ENCODE results near the gene MEIS1.

MEIS1 gene

DNA sequence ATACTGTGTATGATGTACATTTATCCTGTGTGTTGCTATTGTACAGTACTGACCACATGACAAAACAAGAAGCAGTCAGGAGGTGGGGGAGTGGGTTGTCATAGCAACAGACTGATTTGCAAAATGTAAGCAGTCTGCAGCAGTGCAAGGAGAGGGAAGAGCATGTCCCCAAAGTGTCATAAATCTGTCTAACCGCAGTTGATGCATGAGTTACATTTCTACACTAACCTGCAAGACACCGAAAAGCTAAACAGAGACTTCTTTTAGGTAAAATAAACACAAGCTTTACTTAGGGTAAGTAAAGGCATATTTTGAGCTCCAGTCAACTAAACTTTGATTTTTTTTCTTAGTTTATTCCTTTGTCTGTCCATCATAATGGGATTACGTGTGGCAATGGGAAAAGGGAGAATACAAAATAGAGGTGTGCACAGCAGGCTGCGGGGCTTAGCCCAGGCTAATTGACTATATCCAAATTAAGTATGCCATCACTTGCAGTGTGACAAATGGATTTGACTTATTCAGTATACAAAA is 134.5 kb downstream of the MEIS1 start:
- Histone ChIP-seq H3K27me3 (ENCODE audit: control insufficient read depth, insufficient read depth, low read length) (no peaks in the 10 kb centered on the region), H3K4me3 (ENCODE audit: low read length) (no peak overlapping the region), H3K4me2 (ENCODE audit: low read length) (no peak overlapping the region), H3K9me3 (replicated peaks; ENCODE audit: low read length) (no peaks in the 10 kb centered on the region), H3K9ac (ENCODE audit: low read depth, low read length) (no peak overlapping the region), H3K4me1 (ENCODE audit: control insufficient read depth, insufficient read depth, low read length) (no peaks in the 10 kb centered on the region), H3K36me3 (ENCODE audit: insufficient read depth, low read length) (no peaks in the 10 kb centered on the region)

DNA sequence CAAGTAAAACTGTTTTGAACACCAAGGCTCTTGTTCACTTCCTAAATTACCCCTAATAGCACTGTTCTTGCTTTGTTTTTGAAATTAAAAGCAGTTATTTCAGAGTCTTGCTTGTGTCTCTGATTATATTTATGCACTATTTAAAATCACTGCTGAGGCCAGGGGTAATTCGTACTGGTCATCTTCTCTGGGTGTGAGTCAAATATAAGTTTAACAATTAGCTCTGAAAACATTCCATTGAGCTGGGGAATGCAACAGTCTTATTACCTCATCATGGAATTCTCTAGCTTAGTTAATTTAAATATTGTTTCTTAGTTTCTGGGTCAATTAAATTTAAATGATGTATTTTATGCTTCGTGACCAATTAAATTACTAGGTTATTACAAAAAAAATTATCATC is 135.0 kb downstream of the MEIS1 start:
- Histone ChIP-seq H3K4me1 (ENCODE audit: control insufficient read depth, insufficient read depth, low read length) (no peaks in the 10 kb centered on the region), H3K9me3 (replicated peaks; ENCODE audit: low read length) (no peaks in the 10 kb centered on the region), H3K4me3 (ENCODE audit: low read length) (no peak overlapping the region), H3K4me2 (ENCODE audit: low read length) (no peak overlapping the region), H3K36me3 (ENCODE audit: insufficient read depth, low read length) (no peaks in the 10 kb centered on the region), H3K27me3 (ENCODE audit: control insufficient read depth, insufficient read depth, low read length) (no peaks in the 10 kb centered on the region), H3K9ac (ENCODE audit: low read depth, low read length) (no peak overlapping the region)

DNA sequence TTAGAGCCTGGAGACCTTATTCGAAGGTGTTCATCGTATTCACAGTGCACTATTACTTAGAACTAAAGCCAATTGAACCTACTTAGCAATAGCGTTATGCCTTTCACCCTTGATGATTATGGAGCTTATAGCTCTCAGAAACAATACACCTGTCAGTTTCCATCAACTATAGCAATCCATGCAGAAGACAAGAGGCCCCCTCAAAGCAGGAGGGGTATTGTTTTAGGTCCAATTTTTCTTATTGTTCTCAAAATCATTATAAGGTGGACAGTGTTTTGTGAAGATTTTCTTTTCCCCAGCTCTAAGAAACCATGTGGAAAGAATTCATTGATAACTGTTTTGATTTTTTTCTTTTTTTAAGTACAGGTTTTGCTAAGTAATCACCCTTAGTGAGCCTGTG is 135.5 kb downstream of the MEIS1 start:
- H3K4me2 ChIP-seq (ENCODE audit: low read length) = no peak overlapping the region
- no peaks in the 10 kb centered on the region for H3K27me3 ChIP-seq (ENCODE audit: control insufficient read depth, insufficient read depth, low read length)

DNA sequence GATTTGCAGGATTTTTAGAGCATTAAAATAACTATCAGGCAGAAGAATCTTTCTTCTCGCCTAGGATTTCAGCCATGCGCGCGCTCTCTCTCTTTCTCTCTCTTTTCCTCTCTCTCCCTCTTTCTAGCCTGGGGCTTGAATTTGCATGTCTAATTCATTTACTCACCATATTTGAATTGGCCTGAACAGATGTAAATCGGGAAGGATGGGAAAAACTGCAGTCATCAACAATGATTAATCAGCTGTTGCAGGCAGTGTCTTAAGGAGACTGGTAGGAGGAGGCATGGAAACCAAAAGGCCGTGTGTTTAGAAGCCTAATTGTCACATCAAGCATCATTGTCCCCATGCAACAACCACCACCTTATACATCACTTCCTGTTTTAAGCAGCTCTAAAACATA is 137.0 kb downstream of the MEIS1 start:
- no peak overlapping the region for H3K9ac ChIP-seq (ENCODE audit: low read depth, low read length)
- H3K9me3 ChIP-seq (replicated peaks; ENCODE audit: low read length) = no peaks in the 10 kb centered on the region
- H3K4me2 ChIP-seq (ENCODE audit: low read length) = no peak overlapping the region
- peaks cover 11% of the 10 kb centered on the region for H3K4me1 ChIP-seq (ENCODE audit: control insufficient read depth, insufficient read depth, low read length)
- H3K36me3 ChIP-seq (ENCODE audit: insufficient read depth, low read length) = no peaks in the 10 kb centered on the region
- peaks cover 7% of the 10 kb centered on the region for H3K27me3 ChIP-seq (ENCODE audit: control insufficient read depth, insufficient read depth, low read length)
- no peak overlapping the region for H3K4me3 ChIP-seq (ENCODE audit: low read length)

More for the DNA sequence above, 135.5 kb downstream of the MEIS1 start:
- H3K9ac ChIP-seq (ENCODE audit: low read depth, low read length) = no peak overlapping the region
- no peaks in the 10 kb centered on the region for H3K9me3 ChIP-seq (replicated peaks; ENCODE audit: low read length)
- H3K36me3 ChIP-seq (ENCODE audit: insufficient read depth, low read length) = no peaks in the 10 kb centered on the region
- no peak overlapping the region for H3K4me3 ChIP-seq (ENCODE audit: low read length)
- no peaks in the 10 kb centered on the region for H3K4me1 ChIP-seq (ENCODE audit: control insufficient read depth, insufficient read depth, low read length)

DNA sequence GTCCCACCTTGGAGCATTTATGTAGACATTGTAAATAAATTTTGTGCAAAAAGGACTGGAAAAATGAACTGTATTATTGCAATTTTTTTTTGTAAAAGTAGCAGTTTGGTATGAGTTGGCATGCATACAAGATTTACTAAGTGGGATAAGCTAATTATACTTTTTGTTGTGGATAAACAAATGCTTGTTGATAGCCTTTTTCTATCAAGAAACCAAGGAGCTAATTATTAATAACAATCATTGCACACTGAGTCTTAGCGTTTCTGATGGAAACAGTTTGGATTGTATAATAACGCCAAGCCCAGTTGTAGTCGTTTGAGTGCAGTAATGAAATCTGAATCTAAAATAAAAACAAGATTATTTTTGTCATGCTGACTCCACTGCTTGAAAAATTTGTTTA is 137.5 kb downstream of the MEIS1 start:
- H3K36me3 ChIP-seq (ENCODE audit: insufficient read depth, low read length) = no peaks in the 10 kb centered on the region
- H3K4me1 ChIP-seq (ENCODE audit: control insufficient read depth, insufficient read depth, low read length) = peaks cover 14% of the 10 kb centered on the region
- H3K4me3 ChIP-seq (ENCODE audit: low read length) = no peak overlapping the region
- peaks cover 12% of the 10 kb centered on the region for H3K27me3 ChIP-seq (ENCODE audit: control insufficient read depth, insufficient read depth, low read length)
- H3K9me3 ChIP-seq (replicated peaks; ENCODE audit: low read length) = no peaks in the 10 kb centered on the region
- no peak overlapping the region for H3K4me2 ChIP-seq (ENCODE audit: low read length)
- no peak overlapping the region for H3K9ac ChIP-seq (ENCODE audit: low read depth, low read length)

DNA sequence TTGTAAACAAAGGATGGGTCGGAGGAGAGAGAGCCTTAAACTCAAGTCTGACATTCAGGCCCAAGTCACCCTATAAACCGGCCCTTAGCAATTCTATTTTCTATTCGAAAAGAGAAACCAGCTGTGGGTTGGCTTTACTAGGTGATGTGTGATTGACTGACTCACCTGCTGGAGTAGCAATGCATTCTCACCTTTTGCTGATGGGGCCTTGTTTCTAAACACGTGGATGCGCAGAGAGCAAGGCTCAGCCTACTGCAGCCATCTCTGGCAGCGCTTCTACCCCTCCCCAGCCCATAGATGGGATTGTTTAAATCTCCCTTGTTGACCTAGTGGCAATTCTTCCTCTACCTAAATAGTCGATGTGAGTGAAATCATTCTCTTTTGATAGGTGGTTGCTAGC is 138.5 kb downstream of the MEIS1 start:
- no peak overlapping the region for H3K9ac ChIP-seq (ENCODE audit: low read depth, low read length)
- H3K4me3 ChIP-seq (ENCODE audit: low read length) = no peak overlapping the region
- peaks cover 22% of the 10 kb centered on the region for H3K27me3 ChIP-seq (ENCODE audit: control insufficient read depth, insufficient read depth, low read length)
- no peak overlapping the region for H3K4me2 ChIP-seq (ENCODE audit: low read length)
- no peaks in the 10 kb centered on the region for H3K36me3 ChIP-seq (ENCODE audit: insufficient read depth, low read length)
- peaks cover 14% of the 10 kb centered on the region for H3K4me1 ChIP-seq (ENCODE audit: control insufficient read depth, insufficient read depth, low read length)
- H3K9me3 ChIP-seq (replicated peaks; ENCODE audit: low read length) = no peaks in the 10 kb centered on the region

DNA sequence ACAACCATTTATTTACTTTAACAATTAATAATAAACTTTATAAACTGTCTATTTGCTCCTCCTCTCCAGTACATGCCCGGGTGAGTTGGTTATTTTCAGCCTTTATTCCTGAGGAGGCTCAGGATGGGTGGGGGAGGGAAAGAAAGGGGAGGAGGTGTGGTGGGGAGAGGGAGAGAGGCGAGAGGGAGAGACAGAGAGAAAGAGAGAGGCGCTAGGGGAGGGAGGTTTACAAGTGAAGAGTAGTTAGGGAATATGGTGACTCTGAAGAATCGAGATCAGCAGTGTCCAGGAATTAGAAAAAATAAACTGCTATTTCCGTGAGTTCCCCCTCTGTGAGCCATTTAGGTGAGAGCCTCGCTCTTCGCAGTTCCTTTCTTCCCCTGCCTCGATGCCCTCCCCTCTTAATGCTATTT is 138.9 kb downstream of the MEIS1 start:
- no peak overlapping the region for H3K4me2 ChIP-seq (ENCODE audit: low read length)
- no peaks in the 10 kb centered on the region for H3K9me3 ChIP-seq (replicated peaks; ENCODE audit: low read length)
- peaks cover 14% of the 10 kb centered on the region for H3K4me1 ChIP-seq (ENCODE audit: control insufficient read depth, insufficient read depth, low read length)
- H3K36me3 ChIP-seq (ENCODE audit: insufficient read depth, low read length) = no peaks in the 10 kb centered on the region
- no peak overlapping the region for H3K4me3 ChIP-seq (ENCODE audit: low read length)
- peaks cover 26% of the 10 kb centered on the region for H3K27me3 ChIP-seq (ENCODE audit: control insufficient read depth, insufficient read depth, low read length)
- no peak overlapping the region for H3K9ac ChIP-seq (ENCODE audit: low read depth, low read length)

DNA sequence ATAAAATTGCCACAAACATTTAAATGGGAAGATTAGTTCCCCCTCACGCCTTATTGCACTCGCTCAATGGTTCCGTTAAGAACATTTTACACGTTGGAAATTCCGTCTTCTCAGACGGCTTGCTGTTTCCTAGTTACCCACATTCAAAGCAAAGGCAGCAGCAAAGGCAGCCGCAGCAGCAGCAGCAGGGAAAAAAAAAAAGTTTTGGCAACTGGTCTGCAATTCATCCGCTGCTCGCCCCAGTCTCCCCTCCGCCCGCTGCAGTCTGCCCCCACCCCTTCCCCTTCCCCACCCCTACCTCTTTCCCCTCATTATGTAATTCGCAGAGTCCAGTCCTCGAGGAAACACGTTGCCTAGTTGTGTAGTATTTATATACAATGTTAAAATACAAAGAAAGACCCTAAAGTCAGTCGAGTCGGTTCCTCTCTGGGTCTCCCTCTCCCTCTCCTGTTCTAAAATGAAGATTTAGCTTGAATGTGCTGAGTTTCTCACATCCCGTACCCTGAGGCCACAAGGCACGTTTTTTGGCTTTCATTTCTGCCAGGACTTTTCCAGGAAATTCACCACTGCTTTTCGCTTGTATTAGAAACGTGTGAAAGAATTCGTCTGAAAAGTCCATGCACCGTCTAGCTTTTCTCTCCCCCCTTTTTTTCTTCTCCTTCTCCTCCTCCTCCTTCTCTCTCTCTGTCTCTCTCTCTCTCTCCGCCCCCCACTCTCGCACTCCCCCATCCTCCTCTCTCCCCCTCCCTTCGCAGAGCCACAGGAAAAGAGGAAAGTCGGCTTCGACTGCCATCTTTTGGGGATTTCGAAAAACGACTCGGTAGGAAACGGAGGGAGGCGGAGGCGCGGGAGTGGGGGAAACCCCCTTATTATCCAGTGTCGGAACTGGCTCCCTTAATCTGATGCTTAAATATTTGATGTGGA is 140.0 kb downstream of the MEIS1 start:
- peaks cover 37% of the 10 kb centered on the region for H3K27me3 ChIP-seq (ENCODE audit: control insufficient read depth, insufficient read depth, low read length)
- H3K9ac ChIP-seq (ENCODE audit: low read depth, low read length) = peak overlapping the region; percentile 63
- peaks cover 14% of the 10 kb centered on the region for H3K4me1 ChIP-seq (ENCODE audit: control insufficient read depth, insufficient read depth, low read length)
- no peaks in the 10 kb centered on the region for H3K9me3 ChIP-seq (replicated peaks; ENCODE audit: low read length)
- peak overlapping the region; percentile 92 for H3K4me2 ChIP-seq (ENCODE audit: low read length)
- H3K4me3 ChIP-seq (ENCODE audit: low read length) = peak overlapping the region; percentile 73
- H3K36me3 ChIP-seq (ENCODE audit: insufficient read depth, low read length) = no peaks in the 10 kb centered on the region

DNA sequence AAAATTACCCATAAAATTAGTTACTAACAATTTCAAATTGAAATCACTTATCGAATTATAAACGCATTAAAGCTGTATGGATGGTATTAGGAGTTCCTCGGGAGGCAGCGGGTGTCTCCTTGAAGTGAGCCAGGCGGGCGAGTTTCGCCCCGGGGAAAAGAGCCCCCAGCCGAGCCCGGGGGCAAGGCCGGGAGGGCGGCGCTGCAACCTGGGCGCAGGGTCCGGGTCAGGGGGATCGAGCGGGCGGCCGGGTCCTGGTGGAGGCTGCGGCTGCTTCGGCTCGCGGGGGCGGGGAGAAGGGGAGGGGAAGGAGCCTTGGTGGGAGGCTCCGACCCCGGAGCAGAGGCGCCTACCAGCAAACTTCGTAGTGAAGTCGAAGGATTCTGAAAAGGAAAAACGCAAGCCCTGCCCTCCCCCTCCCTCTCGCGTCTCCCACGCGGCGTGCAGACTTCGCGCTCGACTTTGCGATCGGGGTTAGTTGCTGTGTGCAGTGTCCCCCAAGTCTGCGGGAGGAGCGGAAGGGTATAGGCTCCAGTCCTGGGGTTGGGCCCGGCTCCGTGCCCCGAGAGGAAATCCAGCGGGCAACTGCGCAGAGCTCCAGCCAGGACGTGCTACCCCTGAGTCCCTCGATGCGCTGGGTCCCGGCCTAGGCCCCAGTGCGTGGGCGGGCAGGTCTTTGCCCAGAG is 140.8 kb downstream of the MEIS1 start:
- Histone ChIP-seq H3K4me2 (ENCODE audit: low read length) (peak overlapping the region; percentile 92), H3K4me3 (ENCODE audit: low read length) (peak overlapping the region; percentile 73), H3K9ac (ENCODE audit: low read depth, low read length) (peak overlapping the region; percentile 61), H3K27me3 (ENCODE audit: control insufficient read depth, insufficient read depth, low read length) (peaks cover 46% of the 10 kb centered on the region), H3K36me3 (ENCODE audit: insufficient read depth, low read length) (no peaks in the 10 kb centered on the region), H3K4me1 (ENCODE audit: control insufficient read depth, insufficient read depth, low read length) (peaks cover 14% of the 10 kb centered on the region), H3K9me3 (replicated peaks; ENCODE audit: low read length) (no peaks in the 10 kb centered on the region)

DNA sequence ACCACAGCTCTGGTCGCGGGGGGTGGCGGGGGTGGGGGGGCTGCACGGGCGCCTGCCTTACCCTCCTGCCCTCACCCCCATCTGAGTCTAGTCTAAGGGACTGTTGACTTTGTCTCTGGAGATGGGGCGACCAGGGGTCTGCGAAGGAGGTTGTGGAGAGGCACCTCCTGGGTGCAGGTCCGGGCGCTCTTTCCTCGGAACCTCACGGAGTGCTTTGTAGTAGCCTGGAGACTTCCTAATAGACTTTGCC is 141.3 kb downstream of the MEIS1 start:
- peak overlapping the region; percentile 92 for H3K4me2 ChIP-seq (ENCODE audit: low read length)
- peak overlapping the region; percentile 73 for H3K4me3 ChIP-seq (ENCODE audit: low read length)
- H3K4me1 ChIP-seq (ENCODE audit: control insufficient read depth, insufficient read depth, low read length) = peaks cover 16% of the 10 kb centered on the region
- H3K9me3 ChIP-seq (replicated peaks; ENCODE audit: low read length) = no peaks in the 10 kb centered on the region
- H3K36me3 ChIP-seq (ENCODE audit: insufficient read depth, low read length) = no peaks in the 10 kb centered on the region
- H3K9ac ChIP-seq (ENCODE audit: low read depth, low read length) = peak overlapping the region; percentile 46
- peaks cover 50% of the 10 kb centered on the region for H3K27me3 ChIP-seq (ENCODE audit: control insufficient read depth, insufficient read depth, low read length)

DNA sequence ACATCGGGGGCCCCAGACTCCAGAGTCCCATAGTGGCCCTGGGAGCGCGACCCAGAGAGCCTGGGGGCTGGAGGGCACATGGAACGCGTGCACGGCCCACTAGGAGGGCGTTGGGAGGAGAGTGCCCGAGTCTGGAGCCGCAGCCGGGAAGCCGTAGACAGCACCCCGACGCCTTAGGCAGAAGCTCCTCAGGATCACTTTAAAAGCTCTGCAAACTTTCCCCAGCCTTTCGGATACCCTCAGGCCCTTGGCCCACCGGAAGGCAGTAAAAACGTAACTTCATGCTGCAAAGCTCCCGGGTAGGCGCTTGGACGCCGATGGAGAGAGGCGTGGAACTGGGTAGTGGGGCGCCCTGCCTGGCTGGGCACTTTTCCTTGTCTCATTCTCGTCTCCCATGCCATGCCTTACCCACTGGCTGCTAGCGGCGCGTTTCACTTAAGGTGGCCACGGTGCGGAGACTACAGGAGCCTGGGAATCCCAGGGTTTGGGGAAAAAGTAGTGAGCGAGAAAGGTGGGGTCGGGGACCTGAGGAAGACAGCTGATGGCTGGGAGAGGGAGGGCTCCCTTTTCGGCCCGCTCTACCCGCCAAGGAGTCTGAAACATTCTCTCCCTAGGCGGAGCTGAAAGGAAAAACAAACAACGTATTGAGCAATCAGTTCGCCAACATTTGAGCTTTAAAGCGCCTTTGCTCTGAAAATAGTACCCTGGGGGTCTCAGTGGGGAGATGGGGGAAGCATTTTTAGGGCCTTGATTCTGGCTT is 141.8 kb downstream of the MEIS1 start:
- Histone ChIP-seq H3K9ac (ENCODE audit: low read depth, low read length) (peak overlapping the region; percentile 46), H3K27me3 (ENCODE audit: control insufficient read depth, insufficient read depth, low read length) (peaks cover 55% of the 10 kb centered on the region), H3K4me3 (ENCODE audit: low read length) (peak overlapping the region; percentile 73)

More for the DNA sequence above, 141.8 kb downstream of the MEIS1 start:
- Histone ChIP-seq H3K36me3 (ENCODE audit: insufficient read depth, low read length) (no peaks in the 10 kb centered on the region), H3K4me1 (ENCODE audit: control insufficient read depth, insufficient read depth, low read length) (peaks cover 21% of the 10 kb centered on the region), H3K4me2 (ENCODE audit: low read length) (peak overlapping the region; percentile 92), H3K9me3 (replicated peaks; ENCODE audit: low read length) (no peaks in the 10 kb centered on the region)

All from skeletal muscle satellite cell (primary cell).